Testis (tissue), 3 donors: ENCODE measurements around the gene TMEM126A. TPM values are rescaled to one million over a fixed set of nuclear protein-coding genes. Genes with fewer than 3 reads are reported as not detected.

ENCODE experiments used
- DNase-seq: peaks from one replicate; pipeline ENCODE4 v3.0.0-alpha.2; 2019
- H3K27ac ChIP-seq, 2 donors: fragments of 200-600 bp; sonication (generic); one replicate each; pipeline ENCODE4 v1.5.1; 2019
- H3K27me3 ChIP-seq: fragments of 200-600 bp; sonication (generic); one replicate; pipeline ENCODE4 v1.5.1; 2019
- H3K36me3 ChIP-seq: fragments of 200-600 bp; sonication (generic); one replicate; pipeline ENCODE4 v1.5.1; 2017; ENCODE audit warnings: low read depth; ENCODE audit errors: missing control alignments
- H3K4me1 ChIP-seq: fragments of 200-600 bp; sonication (generic); one replicate; pipeline ENCODE4 v1.5.1; 2019
- H3K4me3 ChIP-seq, 2 donors: fragments of 200-600 bp; sonication (generic); one replicate each; pipeline ENCODE4 v1.5.1; 2017 to 2019
- H3K9me3 ChIP-seq: fragments of 200-600 bp; sonication (generic); one replicate; pipeline ENCODE4 v1.5.1; 2017
- CTCF ChIP-seq, 3 experiments: fragments of 450-650 bp in 2 of 3; fragments of 200-600 bp in 1 of 3; sonication (generic) in 1 of 3; IDR thresholded peaks; one replicate each; pipeline ENCODE4 v1.5.1; 2016 to 2019; ENCODE audit warnings: antibody characterized with exemption in 3 of 3, mild to moderate bottlenecking in 2 of 3, moderate library complexity in 1 of 3
- POLR2A ChIP-seq: fragments of 450-650 bp; IDR thresholded peaks from one replicate; pipeline ENCODE4 v1.6.1; 2017; ENCODE audit warnings: antibody characterized with exemption, mild to moderate bottlenecking, moderate library complexity
- WGBS, 2 donors: methylation state at CpG; one replicate each; pipeline ENCODE4 v1.1.5; 2018; 5-methylcytosine and 5-hydroxymethylcytosine counted together
- intact Hi-C: fragments of 100-400 bp; cut with DNase I; formaldehyde crosslinking; loops from one replicate; pipeline ENCODE4 v1.15.1; 2023; ENCODE audit warnings: low total_unique reads
- polyA plus RNA-seq: library from polyadenylated mRNA; stranded (reverse); fragments of 350-450 nt; fragmentation: Illumina TruSeq; extraction: RNeasy Lipid Tissue Mini Kit (QIAGEN cat#74804); gene quantifications from one replicate; pipeline ENCODE4 v1.2.3, GENCODE V29; 2014; ENCODE audit warnings: low read depth, low replicate concordance; ENCODE audit not compliant: insufficient read depth
- total RNA-seq, 2 donors: library from RNA; depleted of rRNA; stranded (reverse); fragments of >200 nt; gene quantifications; one replicate each; pipeline ENCODE4 v1.2.3, GENCODE V29; 2016

The TMEM126A gene
- total and polyA plus RNA-seq, 3 donors from 2014 or later: 19.5 to 75.4 (median 29.2) TPM

GRCh38 chr11:85658180-85658579 is 10.4 kb downstream of the TMEM126A start:
- Histone ChIP-seq H3K27ac (peak overlapping the region in 1 of 2 donors; percentile 27), H3K27me3 (no peaks in the 10 kb centered on the region), H3K4me1 (peaks cover 35% of the 10 kb centered on the region), H3K36me3 (no peaks in the 10 kb centered on the region), H3K9me3 (no peaks in the 10 kb centered on the region), H3K4me3 (no peak overlapping the region)
- WGBS, 2 donors: 30 to 38% methylated on average over 1 of the region's 1 CpG
- intact Hi-C loops: no loop called here
- no peak for TF ChIP-seq CTCF (IDR thresholded peaks at IDR 0.05)
- no peak for TF ChIP-seq POLR2A
- DNase-seq: no peak

GRCh38 chr11:85661972-85662664 is 14.4 kb downstream of the TMEM126A start:
- H3K9me3 ChIP-seq: no peaks in the 10 kb centered on the region
- 5 to 7% methylated on average over 4 of the region's 4 CpGs for WGBS, 2 donors
- intact Hi-C loops: no loop called here
- no peak for DNase-seq
- H3K4me3 ChIP-seq: peak overlapping the region; percentile 88 to 97
- TF ChIP-seq CTCF (IDR thresholded peaks at IDR 0.05) (no peak), POLR2A (no peak)
- peak overlapping the region in 1 of 2 donors; percentile 99 for H3K27ac ChIP-seq
- no peaks in the 10 kb centered on the region for H3K27me3 ChIP-seq
- no peaks in the 10 kb centered on the region for H3K36me3 ChIP-seq
- peaks cover 35% of the 10 kb centered on the region for H3K4me1 ChIP-seq

GRCh38 chr11:85663080-85663752 is 15.4 kb downstream of the TMEM126A start:
- no peaks in the 10 kb centered on the region for H3K27me3 ChIP-seq
- no peak for TF ChIP-seq CTCF (IDR thresholded peaks at IDR 0.05)
- TF ChIP-seq POLR2A: no peak
- H3K27ac ChIP-seq: peak overlapping the region; percentile 98 to 99
- peaks cover 32% of the 10 kb centered on the region for H3K4me1 ChIP-seq
- WGBS, 2 donors: 3% methylated on average over 10 of the region's 10 CpGs
- intact Hi-C loops: no loop called here
- H3K36me3 ChIP-seq: no peaks in the 10 kb centered on the region
- H3K9me3 ChIP-seq: no peaks in the 10 kb centered on the region
- DNase-seq: peak; percentile 19
- peak overlapping the region; percentile 88 to 97 for H3K4me3 ChIP-seq

GRCh38 chr11:85663753-85664614 is 16.2 kb downstream of the TMEM126A start:
- WGBS, 2 donors: 0 to 1% methylated on average over 51 to 57 of the region's 73 CpGs
- intact Hi-C loops: no loop called here

More at GRCh38 chr11:85663753-85664614, 16.2 kb downstream of the TMEM126A start:
- no peaks in the 10 kb centered on the region for H3K36me3 ChIP-seq
- peaks cover 27% of the 10 kb centered on the region for H3K4me1 ChIP-seq
- H3K27me3 ChIP-seq: no peaks in the 10 kb centered on the region
- peak; percentile 81 for DNase-seq
- H3K9me3 ChIP-seq: no peaks in the 10 kb centered on the region
- H3K27ac ChIP-seq: peak overlapping the region; percentile 98 to 99
- peak; percentile 32 to 48 (median 39) for TF ChIP-seq CTCF (IDR thresholded peaks at IDR 0.05)
- no peak for TF ChIP-seq POLR2A
- H3K4me3 ChIP-seq: peak overlapping the region; percentile 88 to 97
